Measurements from ENCODE around the gene ADAMTS17.

The ADAMTS17 gene
- total RNA-seq = 5.1 to 6.2 reads per million in 2 experiments

GRCh38 chr15:100341750-100342560 is at the start of gene ADAMTS17:
Gene ADAMTS17 (minus strand): TSS chr15:100341975. CDS start chr15:100341899, 76 bp downstream.
- peak; percentile 93 for DNase-seq (ENCODE audit: low read depth)

GRCh38 chr15:100385300-100386050 is 43.7 kb upstream of the ADAMTS17 start:
- DNase-seq (ENCODE audit: low read depth) = no peak

- no peak for DNase-seq (ENCODE audit: low read depth)
Measured at GRCh38 chr15:100384108-100384410, 42.3 kb upstream of the ADAMTS17 start.

GRCh38 chr15:100383302-100384107 is 41.7 kb upstream of the ADAMTS17 start:
- DNase-seq (ENCODE audit: low read depth) = no peak

- no peak for DNase-seq (ENCODE audit: low read depth)
Measured at GRCh38 chr15:100373942-100374341, 32.2 kb upstream of the ADAMTS17 start.

GRCh38 chr15:100373120-100373896 is 31.5 kb upstream of the ADAMTS17 start:
- DNase-seq (ENCODE audit: low read depth) = no peak

- no peak for DNase-seq (ENCODE audit: low read depth)
Measured at GRCh38 chr15:100372739-100373119, 31.0 kb upstream of the ADAMTS17 start.

- DNase-seq (ENCODE audit: low read depth) = no peak
Measured at GRCh38 chr15:100355342-100355741, 13.6 kb upstream of the ADAMTS17 start.

GRCh38 chr15:100353449-100353848 is 11.7 kb upstream of the ADAMTS17 start:
- no peak for DNase-seq (ENCODE audit: low read depth)

GRCh38 chr15:100350434-100351226 is 8.9 kb upstream of the ADAMTS17 start:
- no peak for DNase-seq (ENCODE audit: low read depth)

- DNase-seq (ENCODE audit: low read depth) = peak; percentile 73
Measured at GRCh38 chr15:100349696-100350433, 8.1 kb upstream of the ADAMTS17 start.

GRCh38 chr15:100349321-100349695 is 7.5 kb upstream of the ADAMTS17 start:
- DNase-seq (ENCODE audit: low read depth) = no peak

GRCh38 chr15:100348578-100348977 is 6.8 kb upstream of the ADAMTS17 start:
- no peak for DNase-seq (ENCODE audit: low read depth)

GRCh38 chr15:100346866-100347512 is 5.2 kb upstream of the ADAMTS17 start:
- no peak for DNase-seq (ENCODE audit: low read depth)

- DNase-seq (ENCODE audit: low read depth) = no peak
Measured at GRCh38 chr15:100345438-100345837, 3.7 kb upstream of the ADAMTS17 start.

- no peak for DNase-seq (ENCODE audit: low read depth)
Measured at GRCh38 chr15:100343251-100343650, 1.5 kb upstream of the ADAMTS17 start.

GRCh38 chr15:100341239-100341749 is 481 bp downstream of the ADAMTS17 start:
- no peak for DNase-seq (ENCODE audit: low read depth)

GRCh38 chr15:100340721-100341238 is 995 bp downstream of the ADAMTS17 start:
- DNase-seq (ENCODE audit: low read depth) = no peak

GRCh38 chr15:100339999-100340398 is 1.8 kb downstream of the ADAMTS17 start:
- no peak for DNase-seq (ENCODE audit: low read depth)
